ENCODE measurements around the gene OR4L1.
"Not testable (repeated sequence)": the region's sequence is repeated elsewhere in the genome, so short reads cannot be mapped to it uniquely, and the experiment has no call there.

The OR4L1 gene

GRCh38 chr14:20059745-20060144, at the start of gene OR4L1:
TSS of gene OR4L1 (plus strand) at chr14:20060045. CDS start at chr14:20060045, 0 bp downstream.
- no peak for DNase-seq

GRCh38 chr14:20019257-20019865, 40.5 kb upstream of the OR4L1 start, which contains the start of gene OR4K14:
TSS of gene OR4K14 (minus strand) at chr14:20019307. CDS start at chr14:20015193, 4,114 bp downstream.
- DNase-seq = no peak

GRCh38 chr14:20031058-20031457, 28.8 kb upstream of the OR4L1 start:
- no peak for DNase-seq

- no peak for DNase-seq
Measured at GRCh38 chr14:20035449-20035848, 24.4 kb upstream of the OR4L1 start.

- no peak for DNase-seq
Measured at GRCh38 chr14:20035938-20036337, 23.9 kb upstream of the OR4L1 start, which contains the start of gene OR4K13. TSS of gene OR4K13 (minus strand) at chr14:20036038. CDS start at chr14:20034758, 1,280 bp downstream.

- DNase-seq = no peak
Measured at GRCh38 chr14:20044243-20044642, 15.6 kb upstream of the OR4L1 start.

- no peak for DNase-seq
Measured at GRCh38 chr14:20048202-20048601, 11.6 kb upstream of the OR4L1 start.

GRCh38 chr14:20092050-20092449, 32.2 kb downstream of the OR4L1 start:
- no peak for DNase-seq

- DNase-seq = no peak
Measured at GRCh38 chr14:20093442-20093841, 33.6 kb downstream of the OR4L1 start.

- DNase-seq = not testable (repeated sequence)
Measured at GRCh38 chr14:20098926-20099770, 39.3 kb downstream of the OR4L1 start.

- no peak for DNase-seq
Measured at GRCh38 chr14:20110438-20110837, 50.6 kb downstream of the OR4L1 start, which contains the start of gene OR4K17. TSS of gene OR4K17 (plus strand) at chr14:20110739. CDS start at chr14:20117500, 6,761 bp downstream.
